GM12878 (cell line): ENCODE data around the gene PDE8B. TPM values are rescaled to one million over a fixed set of nuclear protein-coding genes. Genes with fewer than 3 reads are reported as not detected.

Source experiments
- ATAC-seq: fragments of 200-7000 bp; cut with Tn5 transposase; 3 replicates; pipeline ENCODE4 v1.9.1; 2020; ENCODE audit warnings: mild to moderate bottlenecking, moderate library complexity
- BruUV-seq: library from RNA; stranded (reverse); fragments of 400-500 nt; replicated peaks from 2 replicates; lab custom pipeline; 2021; lab: Mats Ljungman, UMichigan
- CTCF ChIA-PET: fragments of 300-600 bp; sonication (Branson Sonifier 250); formaldehyde crosslinking; extraction: SDS; loops from one replicate; lab custom pipeline; 2021; ENCODE audit warnings: inconsistent platforms; lab: Yijun Ruan, JAX
- POLR2A ChIA-PET: fragments of 350-600 bp; formaldehyde crosslinking; extraction: SDS; loops from one replicate; lab custom pipeline; 2021; ENCODE audit warnings: inconsistent platforms; lab: Charles Lee
- RAD21 ChIA-PET: fragments of 300-600 bp; sonication (Branson Sonifier 250); formaldehyde crosslinking; loops from one replicate; lab custom pipeline; 2023; ENCODE audit warnings: antibody characterized with exemption; ENCODE audit not compliant: unreplicated experiment; lab: Charles Lee
- SMC1A ChIA-PET: fragments of 300-600 bp; sonication (Branson Sonifier 250); formaldehyde crosslinking; loops from one replicate; lab custom pipeline; 2023; ENCODE audit not compliant: unreplicated experiment, uncharacterized antibody; lab: Charles Lee
- DNase-seq: peaks from one replicate; pipeline ENCODE4 v3.0.0-alpha.2; 2011; ENCODE audit warnings: low read depth, low spot score
- FAIRE-seq: peaks from 3 replicates; lab custom pipeline; 2011; peaks lifted over from hg19 to GRCh38; lab: Jason Lieb, UNC
- H2AFZ ChIP-seq: 2 replicates; pipeline ENCODE4 v1.6.0; 2011; ENCODE audit warnings: low read depth, low read length, control low read depth; ENCODE audit not compliant: control insufficient read depth
- H3K27ac ChIP-seq: 2 replicates; pipeline ENCODE4 v1.5.1; 2011; ENCODE audit warnings: control low read depth; ENCODE audit not compliant: control insufficient read depth, insufficient read depth
- H3K27me3 ChIP-seq, 2 experiments: replicated peaks in 1 of 2; 2 replicates each; pipeline versions ENCODE4 v1.6.0 to v1.6.1; 2011; ENCODE audit warnings: low read length in 1 of 2; ENCODE audit not compliant: control insufficient read depth in 2 of 2, insufficient read depth in 2 of 2
- H3K36me3 ChIP-seq, 2 experiments: 2 replicates each; pipeline ENCODE4 v1.5.1; 2011; ENCODE audit warnings: low read length in 1 of 2; ENCODE audit not compliant: control insufficient read depth in 2 of 2, insufficient read depth in 2 of 2
- H3K4me1 ChIP-seq: 2 replicates; pipeline ENCODE4 v1.6.1; 2011; ENCODE audit warnings: mild to moderate bottlenecking, low read length, moderate library complexity, mixed read lengths; ENCODE audit not compliant: control insufficient read depth, insufficient read depth
- H3K4me2 ChIP-seq: 2 replicates; pipeline ENCODE4 v1.6.0; 2011; ENCODE audit warnings: control low read depth; ENCODE audit not compliant: control insufficient read depth, insufficient read depth
- H3K4me3 ChIP-seq: fragments of 200-600 bp; sonication (generic); 2 replicates; pipeline ENCODE4 v1.5.1; 2016
- H3K79me2 ChIP-seq: 2 replicates; pipeline ENCODE4 v1.6.0; 2011; ENCODE audit warnings: low read length; ENCODE audit not compliant: control insufficient read depth, insufficient read depth
- H3K9ac ChIP-seq: 2 replicates; pipeline ENCODE4 v1.8.0; 2011; ENCODE audit warnings: low read length, control low read depth, mixed read lengths; ENCODE audit not compliant: control insufficient read depth, insufficient read depth
- H3K9me3 ChIP-seq: replicated peaks from 3 replicates; pipeline ENCODE4 v1.5.1; 2011; ENCODE audit warnings: mild to moderate bottlenecking, low read length; ENCODE audit not compliant: control insufficient read depth, insufficient read depth
- H4K20me1 ChIP-seq: 2 replicates; pipeline ENCODE4 v1.6.0; 2011; ENCODE audit not compliant: control insufficient read depth, insufficient read depth
- FOS ChIP-seq: IDR thresholded peaks from 3 replicates; pipeline ENCODE4 v1.6.1; 2011; ENCODE audit warnings: borderline replicate concordance; ENCODE audit not compliant: insufficient read length; ENCODE audit errors: extremely low read depth
- IKZF2 ChIP-seq, 2 experiments: fragments of 450-650 bp; IDR thresholded peaks; 2 replicates each; pipeline ENCODE4 v1.6.1; 2017; ENCODE audit warnings: mild to moderate bottlenecking in 2 of 2, moderate library complexity in 2 of 2
- IRF3 ChIP-seq: fragments of 450-650 bp; IDR thresholded peaks from 2 replicates; pipeline ENCODE4 v1.6.1; 2014; ENCODE audit warnings: mild to moderate bottlenecking
- KLF5 ChIP-seq: fragments of 450-650 bp; IDR thresholded peaks from 2 replicates; pipeline ENCODE4 v1.6.1; 2014; ENCODE audit warnings: mild to moderate bottlenecking; ENCODE audit not compliant: partially characterized antibody
- PAX5 ChIP-seq: IDR thresholded peaks from 2 replicates; pipeline ENCODE4 v1.6.1; 2011; ENCODE audit warnings: low read depth, low read length, borderline replicate concordance
- TBL1XR1 ChIP-seq: IDR thresholded peaks from 2 replicates; pipeline ENCODE4 v1.6.1; 2012; ENCODE audit warnings: low read depth, low read length, improper control_type of control experiment
- WRNIP1 ChIP-seq: IDR thresholded peaks from 2 replicates; pipeline ENCODE4 v1.6.1; 2011; ENCODE audit warnings: low read depth, low read length, improper control_type of control experiment, borderline replicate concordance
- WGBS: methylation state at CpG from one replicate; pipeline ENCODE4 v1.1.6; 2016; ENCODE audit warnings: low lambda C conversion rate; ENCODE audit not compliant: insufficient replicate concordance, insufficient coverage; ENCODE audit errors: missing lambda C conversion rate; 5-methylcytosine and 5-hydroxymethylcytosine counted together
- in situ Hi-C: fragments of 300-500 bp; cut with MboI; formaldehyde crosslinking; loops from 9 replicates; pipeline ENCODE4 v1.14.3; 2018; ENCODE audit warnings: mixed read lengths
- intact Hi-C: fragments of 100-400 bp; cut with micrococcal nuclease; formaldehyde crosslinking; loops from one replicate; pipeline ENCODE4 v1.14.2; 2022; ENCODE audit not compliant: unreplicated experiment
- polyA plus RNA-seq, 11 experiments: library from polyadenylated mRNA; depleted of rRNA in 4 of 11; unstranded in 6 of 11; stranded (reverse) in 5 of 11; fragments of >200 nt; fragmentation: Nextera tagmentation in 4 of 11; fragmentation: Illumina TruSeq in 1 of 11; extraction: Ambion mirVana in 4 of 11; extraction: Trizol in 1 of 11; gene quantifications; 1 replicate in 1 of 11; 2 replicates in 10 of 11; pipeline versions ENCODE4 v1.2.1 to v1.2.3, GENCODE V29; 2011 to 2016; ENCODE audit warnings: inconsistent platforms in 2 of 11, missing spikeins in 2 of 11, low read depth in 1 of 11
- total RNA-seq, 4 experiments: library from RNA; depleted of rRNA in 3 of 4; stranded (reverse); fragments of >200 nt in 3 of 4; fragmentation: Illumina TruSeq in 1 of 4; extraction: Trizol in 1 of 4; gene quantifications; 2 replicates each; pipeline versions ENCODE4 v1.2.1 to v1.2.3, GENCODE V29; 2013 to 2021

PDE8B gene
- total and polyA plus RNA-seq, 10 of the 15 experiments (the other 5 are each of a cell fraction or from before 2014, with no cell fraction given), result 0.03 to 0.44 (median 0.20) TPM; not detected in 3

DNA sequence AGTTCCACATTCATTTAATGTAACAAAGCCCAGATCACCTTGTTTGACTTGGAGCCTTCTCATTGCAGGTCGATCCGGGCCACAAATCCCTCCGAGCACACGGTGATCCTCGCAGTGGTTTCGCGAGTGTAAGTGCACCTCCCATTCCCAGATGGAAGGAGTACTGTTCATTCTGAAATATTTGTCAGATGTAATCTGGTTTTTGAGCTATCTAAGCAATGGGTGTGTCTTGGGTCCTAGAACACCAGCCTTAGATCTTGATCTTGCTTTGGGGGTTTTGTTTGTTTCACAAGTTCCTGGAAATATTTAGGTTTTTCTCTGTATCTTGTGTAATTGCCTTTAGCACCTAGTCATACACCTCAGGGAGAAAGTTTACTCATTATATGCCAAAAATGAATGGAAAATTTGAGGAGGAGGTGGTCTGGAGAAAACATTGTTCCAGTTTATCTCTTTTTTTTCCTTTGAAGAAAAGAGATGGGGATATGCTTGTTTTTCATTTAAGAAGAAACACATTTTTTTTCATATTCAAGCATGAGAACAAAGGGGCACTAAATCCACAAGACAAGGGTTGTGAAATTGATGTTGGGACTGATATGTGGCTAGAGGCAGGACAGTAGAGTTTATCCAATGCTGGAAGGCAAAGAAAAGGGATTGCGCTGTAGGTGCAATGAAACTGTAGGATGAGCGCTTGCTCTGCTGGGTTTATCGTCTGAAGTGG lies 118.6 kb downstream of the PDE8B start:
- no peak overlapping the region for H3K9ac ChIP-seq
- POLR2A ChIA-PET, result no interaction called here
- H3K27me3 ChIP-seq, result peaks cover 0 to 1% of the 10 kb centered on the region in 2 experiments; a peak in 2 of 4 replicates
- in situ Hi-C loops (no loop called here), intact Hi-C loops (no loop called here)
- no peaks in the 10 kb centered on the region for H3K9me3 ChIP-seq
- no peak for TF ChIP-seq IKZF2 (IDR thresholded peaks at IDR 0.05)
- no peak for TF ChIP-seq TBL1XR1
- TF ChIP-seq PAX5, result no peak
- 85% methylated on average over 10 of the region's 10 CpGs for WGBS
- no peaks in the 10 kb centered on the region for H3K4me1 ChIP-seq
- H3K27ac ChIP-seq, result no peak overlapping the region
- H3K79me2 ChIP-seq, result no peaks in the 10 kb centered on the region
- ATAC-seq, result no peak
- CTCF ChIA-PET, result interaction anchor here (0.9 kb wide), 1 partner anchor 9 kb away, joined by 5 read pairs; no protein-coding TSS in a partner anchor
- no peak overlapping the region for H3K4me3 ChIP-seq
- no peak overlapping the region for H3K4me2 ChIP-seq
- SMC1A ChIA-PET, result interaction anchor here (1.4 to 2.0 kb wide), 2 partner anchors 10 to 50 kb away, joined by 4 to 6 read pairs; no protein-coding TSS in a partner anchor
- no TSS peak for BruUV-seq
- H4K20me1 ChIP-seq, result no peaks in the 10 kb centered on the region
- no peak for DNase-seq
- no peaks in the 10 kb centered on the region for H3K36me3 ChIP-seq
- no peak overlapping the region for H2AFZ ChIP-seq
- RAD21 ChIA-PET, result interaction anchor here (0.9 kb wide), 1 partner anchor 102 kb away, joined by 3 read pairs; no protein-coding TSS in a partner anchor
- FAIRE-seq, result no peak

DNA sequence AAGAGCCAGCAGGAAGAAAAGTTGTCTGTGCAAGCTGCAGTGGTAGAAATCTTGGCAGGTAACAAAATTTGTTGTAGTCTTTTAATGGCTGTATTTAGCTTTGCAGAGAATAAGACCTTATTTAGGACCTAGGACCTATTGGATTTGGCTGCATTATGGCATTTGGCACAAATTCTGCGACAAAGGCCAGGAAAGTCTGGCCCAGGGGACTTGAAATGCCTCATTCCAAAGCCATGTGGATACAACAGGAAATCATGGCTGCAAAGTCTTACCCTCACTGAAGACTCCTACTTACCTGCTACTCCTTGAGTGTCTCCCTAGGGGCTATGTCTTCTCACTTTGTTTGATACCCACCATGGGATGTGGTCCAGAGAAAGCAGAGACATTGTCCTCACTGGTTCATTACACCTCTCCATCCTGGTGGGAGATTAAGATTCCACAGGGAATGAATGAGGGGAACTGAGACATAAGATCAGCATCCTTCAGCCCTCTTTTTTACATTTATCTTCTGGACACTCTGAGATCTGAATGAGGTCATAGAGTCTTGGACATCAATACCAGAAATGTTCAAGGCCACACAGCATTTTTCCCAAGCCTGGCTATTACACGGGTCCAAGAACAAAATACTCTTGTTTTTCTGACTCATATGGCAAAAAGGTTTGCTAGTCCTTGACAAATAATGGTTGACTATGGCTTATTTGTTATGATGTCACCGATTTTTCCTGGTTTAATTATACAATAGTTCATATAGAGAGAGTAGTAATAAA lies 119.4 kb downstream of the PDE8B start:
- H3K9me3 ChIP-seq, result no peaks in the 10 kb centered on the region
- intact Hi-C loops, result no loop called here
- peaks cover 0 to 1% of the 10 kb centered on the region in 2 experiments; a peak in 2 of 4 replicates for H3K27me3 ChIP-seq
- ChIA-PET POLR2A (no interaction called here), RAD21 (no interaction called here), CTCF (no interaction called here), SMC1A (no interaction called here)
- no peak overlapping the region for H3K27ac ChIP-seq
- DNase-seq, result no peak
- no peaks in the 10 kb centered on the region for H3K79me2 ChIP-seq
- TF ChIP-seq KLF5 (no peak), PAX5 (no peak), FOS (no peak), WRNIP1 (no peak), IRF3 (no peak)
- in situ Hi-C loops, result no loop called here
- ATAC-seq, result no peak
- H3K4me3 ChIP-seq, result no peak overlapping the region
- BruUV-seq, result no TSS peak
- H2AFZ ChIP-seq, result no peak overlapping the region
- WGBS, result 18% methylated on average over 3 of the region's 3 CpGs
- no peaks in the 10 kb centered on the region for H3K4me1 ChIP-seq
- H3K36me3 ChIP-seq, result no peaks in the 10 kb centered on the region
- FAIRE-seq, result no peak
- H4K20me1 ChIP-seq, result no peaks in the 10 kb centered on the region
- no peak overlapping the region for H3K9ac ChIP-seq
- H3K4me2 ChIP-seq, result no peak overlapping the region
